Fibroblast of villous mesenchyme (primary cell): ENCODE measurements around the gene S100A12. TPM values are rescaled to one million over a fixed set of nuclear protein-coding genes. Genes with fewer than 3 reads are reported as not detected.

Experiments
- DNase-seq: peaks from one replicate; pipeline ENCODE4 v3.0.0-alpha.2; 2010; ENCODE audit warnings: low read depth
- H3K4me3 ChIP-seq: 2 replicates; pipeline ENCODE4 v1.5.1; 2011; ENCODE audit warnings: low read depth, mild to moderate bottlenecking, low read length
- CTCF ChIP-seq: IDR thresholded peaks from 2 replicates; pipeline ENCODE4 v1.5.1; 2012; ENCODE audit warnings: low read depth, mild to moderate bottlenecking, low read length; ENCODE audit not compliant: insufficient read depth
- total RNA-seq: library from RNA; depleted of rRNA; stranded (reverse); fragments of >200 nt; gene quantifications from 2 replicates; pipeline ENCODE4 v1.2.3, GENCODE V29; 2012

Gene S100A12
- total RNA-seq, 1 donor, result not detected

GRCh38 chr1:153360592-153361479, 14.6 kb downstream of the S100A12 start:
- no peak for DNase-seq
- no peak overlapping the region for H3K4me3 ChIP-seq
- no peak for TF ChIP-seq CTCF

DNA sequence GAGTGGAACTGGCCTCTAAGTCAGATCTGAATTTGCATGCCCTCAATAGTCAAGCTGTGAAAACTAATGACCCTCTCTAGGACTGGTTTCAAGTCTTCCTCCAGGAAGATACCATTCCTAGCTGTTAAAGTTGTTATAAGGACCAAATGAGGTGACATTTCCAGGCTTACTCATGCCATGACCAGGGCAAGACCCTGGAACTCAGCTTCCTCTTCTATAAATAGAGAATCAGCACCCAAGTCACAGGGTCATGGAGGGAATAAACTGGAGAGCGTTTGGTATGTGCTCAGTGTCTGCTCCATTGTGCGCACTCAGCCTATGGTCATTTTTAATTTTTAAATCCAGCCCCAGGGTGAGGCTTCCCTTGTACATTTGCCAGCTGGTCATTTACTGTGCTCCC, 15.2 kb downstream of the S100A12 start:
- TF ChIP-seq CTCF, result no peak
- H3K4me3 ChIP-seq, result no peak overlapping the region
- DNase-seq, result no peak

DNA sequence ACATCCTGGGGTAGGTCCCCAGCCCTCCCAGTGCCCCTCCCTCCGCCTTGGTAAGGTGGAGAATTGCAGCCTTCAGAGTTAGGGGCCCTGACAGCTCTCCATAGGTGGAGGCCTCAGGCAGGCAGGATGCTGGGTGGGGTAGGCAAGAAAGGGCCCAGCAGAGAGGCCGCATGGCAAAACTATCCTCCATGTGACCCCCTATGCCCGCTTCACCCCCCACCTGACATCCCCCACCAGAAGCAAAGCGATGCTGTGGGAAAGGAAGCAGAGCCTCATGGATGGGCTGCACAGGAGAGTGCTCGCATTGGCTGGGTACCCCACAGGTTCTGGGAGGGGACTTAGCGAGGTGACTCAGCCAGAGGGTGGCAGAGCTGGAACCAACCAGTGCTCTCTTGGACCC, 16.2 kb downstream of the S100A12 start:
- no peak for DNase-seq
- TF ChIP-seq CTCF, result no peak
- no peak overlapping the region for H3K4me3 ChIP-seq

GRCh38 chr1:153358691-153358975, 16.8 kb downstream of the S100A12 start:
- no peak for TF ChIP-seq CTCF
- DNase-seq, result no peak
- no peak overlapping the region for H3K4me3 ChIP-seq

DNA sequence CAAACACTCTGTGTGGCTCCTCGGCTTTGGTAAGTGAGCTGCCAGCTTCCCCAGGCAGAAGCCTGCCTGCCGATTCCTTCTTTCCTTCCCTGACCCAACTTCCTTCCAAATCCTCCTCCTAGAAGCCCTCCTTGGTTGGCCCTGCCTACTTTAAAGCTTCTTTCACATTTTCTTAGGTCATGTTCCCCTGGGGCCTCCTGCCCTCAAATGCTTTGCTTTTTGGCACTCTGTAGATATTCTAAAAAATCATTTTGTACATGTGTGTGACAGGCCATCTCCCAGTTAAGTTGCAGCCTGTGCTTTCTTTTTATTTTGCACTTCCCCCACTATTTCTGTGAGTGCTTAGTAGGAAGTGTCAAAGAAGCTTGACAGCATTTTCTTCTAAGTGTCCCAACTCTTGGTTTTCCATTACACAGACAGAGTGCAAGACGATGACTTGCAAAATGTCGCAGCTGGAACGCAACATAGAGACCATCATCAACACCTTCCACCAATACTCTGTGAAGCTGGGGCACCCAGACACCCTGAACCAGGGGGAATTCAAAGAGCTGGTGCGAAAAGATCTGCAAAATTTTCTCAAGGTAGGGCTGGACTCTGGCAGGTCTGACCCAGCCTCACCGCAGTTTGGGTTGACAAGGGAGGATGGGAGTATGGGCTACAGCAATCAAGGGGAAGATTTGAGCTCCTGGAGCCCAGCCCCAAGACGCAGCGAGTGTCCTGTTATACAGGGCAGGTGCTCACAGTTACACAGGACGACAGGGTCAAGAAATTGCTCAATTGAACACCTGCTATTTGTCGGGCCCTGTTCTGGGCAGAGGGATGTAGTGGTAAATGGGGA, 17.3 kb downstream of the S100A12 start, which contains the start of gene S100A9:
TSS of gene S100A9 (plus strand) at position 2 of the 838 bp plus-strand sequence. CDS start at position 432, 430 bp downstream.
- DNase-seq, result no peak

More for the DNA sequence above, 17.3 kb downstream of the S100A12 start, which contains the start of gene S100A9:
- no peak within 1 kb of the TSS for H3K4me3 ChIP-seq
- TF ChIP-seq CTCF, result no peak
